Peyer's patch (tissue), 4 donors: ENCODE data around the gene ERCC8. TPM values are rescaled to one million over a fixed set of nuclear protein-coding genes. Genes with fewer than 3 reads are reported as not detected.
A peak's percentile ranks its signal among the peaks of the same experiment; 100 is the strongest.
"Not testable (repeated sequence)": the region's sequence is repeated elsewhere in the genome, so short reads cannot be mapped to it uniquely, and the experiment has no call there.

Experiments
- DNase-seq, 3 donors: peaks; one replicate each; pipeline ENCODE4 v3.0.0-alpha.2; 2017 to 2019
- H3K27ac ChIP-seq, 4 donors: fragments of 200-600 bp; sonication (generic); one replicate each; pipeline ENCODE4 v1.5.1; 2016 to 2019
- H3K27me3 ChIP-seq, 2 donors: fragments of 200-600 bp; sonication (generic); one replicate each; pipeline ENCODE4 v1.5.1; 2019
- H3K36me3 ChIP-seq, 3 donors: fragments of 200-600 bp; sonication (generic); one replicate each; pipeline ENCODE4 v1.5.1; 2016 to 2019
- H3K4me1 ChIP-seq, 4 donors: fragments of 200-600 bp; sonication (generic); one replicate each; pipeline ENCODE4 v1.5.1; 2016 to 2019
- H3K4me3 ChIP-seq, 4 donors: fragments of 200-600 bp; sonication (generic); 1 replicate in 3 of 4; 2 replicates in 1 of 4; pipeline ENCODE4 v1.5.1; 2016 to 2019; ENCODE audit warnings: mild to moderate bottlenecking in 1 of 4
- H3K9me3 ChIP-seq, 4 donors: fragments of 200-600 bp; sonication (generic); one replicate each; pipeline ENCODE4 v1.5.1; 2016 to 2019; ENCODE audit warnings: mild to moderate bottlenecking in 1 of 4
- POLR2A ChIP-seq, 2 donors: fragments of 450-650 bp; IDR thresholded peaks; one replicate each; pipeline ENCODE4 v1.5.1; 2017; ENCODE audit warnings: antibody characterized with exemption in 2 of 2, mild to moderate bottlenecking in 2 of 2, moderate library complexity in 2 of 2
- total RNA-seq, 4 donors: library from RNA; depleted of rRNA; stranded (reverse); fragments of >200 nt; gene quantifications; one replicate each; pipeline ENCODE4 v1.1.0, GENCODE V29; 2016
- TF ChIP-seq, protein P1 (sequence below), 6 experiments: fragments of 450-650 bp in 4 of 6; fragments of 200-600 bp in 2 of 6; sonication (generic) in 1 of 6; IDR thresholded peaks; one replicate each; pipeline ENCODE4 v1.5.1; 2017 to 2019; ENCODE audit warnings: antibody characterized with exemption in 6 of 6, mild to moderate bottlenecking in 3 of 6, moderate library complexity in 1 of 6

Gene ERCC8
- total RNA-seq, 4 donors from 2014 or later = 7.2 to 15.2 (median 7.7) TPM

GRCh38 chr5:60887746-60888145 lies 57.1 kb downstream of the ERCC8 start:
- Histone ChIP-seq H3K27me3 (no peaks in the 10 kb centered on the region), H3K4me1 (no peaks in the 10 kb centered on the region)
- TF ChIP-seq, protein P1, sequence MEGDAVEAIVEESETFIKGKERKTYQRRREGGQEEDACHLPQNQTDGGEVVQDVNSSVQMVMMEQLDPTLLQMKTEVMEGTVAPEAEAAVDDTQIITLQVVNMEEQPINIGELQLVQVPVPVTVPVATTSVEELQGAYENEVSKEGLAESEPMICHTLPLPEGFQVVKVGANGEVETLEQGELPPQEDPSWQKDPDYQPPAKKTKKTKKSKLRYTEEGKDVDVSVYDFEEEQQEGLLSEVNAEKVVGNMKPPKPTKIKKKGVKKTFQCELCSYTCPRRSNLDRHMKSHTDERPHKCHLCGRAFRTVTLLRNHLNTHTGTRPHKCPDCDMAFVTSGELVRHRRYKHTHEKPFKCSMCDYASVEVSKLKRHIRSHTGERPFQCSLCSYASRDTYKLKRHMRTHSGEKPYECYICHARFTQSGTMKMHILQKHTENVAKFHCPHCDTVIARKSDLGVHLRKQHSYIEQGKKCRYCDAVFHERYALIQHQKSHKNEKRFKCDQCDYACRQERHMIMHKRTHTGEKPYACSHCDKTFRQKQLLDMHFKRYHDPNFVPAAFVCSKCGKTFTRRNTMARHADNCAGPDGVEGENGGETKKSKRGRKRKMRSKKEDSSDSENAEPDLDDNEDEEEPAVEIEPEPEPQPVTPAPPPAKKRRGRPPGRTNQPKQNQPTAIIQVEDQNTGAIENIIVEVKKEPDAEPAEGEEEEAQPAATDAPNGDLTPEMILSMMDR (IDR thresholded peaks at IDR 0.05) = no peak
- TF ChIP-seq POLR2A (IDR thresholded peaks at IDR 0.05) = no peak

GRCh38 chr5:60887096-60887495 lies 57.8 kb downstream of the ERCC8 start:
- DNase-seq = no peak
- TF ChIP-seq POLR2A (IDR thresholded peaks at IDR 0.05) = no peak
- TF ChIP-seq, protein P1 (IDR thresholded peaks at IDR 0.05) = no peak
- no peaks in the 10 kb centered on the region for H3K9me3 ChIP-seq
- no peaks in the 10 kb centered on the region for H3K27me3 ChIP-seq
- no peaks in the 10 kb centered on the region for H3K4me1 ChIP-seq
- no peaks in the 10 kb centered on the region for H3K36me3 ChIP-seq
- H3K27ac ChIP-seq = no peak overlapping the region
- H3K4me3 ChIP-seq = no peak overlapping the region

More at GRCh38 chr5:60887746-60888145, 57.1 kb downstream of the ERCC8 start:
- no peaks in the 10 kb centered on the region for H3K9me3 ChIP-seq
- no peak overlapping the region for H3K27ac ChIP-seq
- no peak overlapping the region for H3K4me3 ChIP-seq
- no peak for DNase-seq
- H3K36me3 ChIP-seq = peaks cover 0 to 1% (median 0%) of the 10 kb centered on the region in 3 donors

- no peak for DNase-seq
- TF ChIP-seq POLR2A (IDR thresholded peaks at IDR 0.05) = no peak
- TF ChIP-seq, protein P1 (IDR thresholded peaks at IDR 0.05) = no peak
Observed at GRCh38 chr5:60886158-60886557, 58.7 kb downstream of the ERCC8 start.

DNA sequence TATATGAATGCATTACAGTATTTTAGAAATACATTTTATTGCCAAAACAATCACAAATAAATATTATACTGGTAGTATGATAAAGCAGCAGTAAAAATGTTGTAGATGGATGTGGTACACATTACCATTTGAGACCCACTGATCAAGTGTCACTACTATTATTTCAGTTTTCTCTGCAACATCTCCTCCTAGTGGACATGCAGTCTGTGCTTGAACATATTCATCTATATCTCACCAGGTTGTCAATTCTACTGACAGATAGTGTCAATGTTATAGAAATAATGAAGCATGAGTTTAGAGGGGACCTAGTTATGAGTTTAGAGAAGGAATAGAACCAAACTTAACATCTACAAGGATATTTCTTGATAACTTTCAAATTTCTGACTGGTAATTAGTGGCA lies 61.6 kb downstream of the ERCC8 start:
- no peaks in the 10 kb centered on the region for H3K9me3 ChIP-seq
- no peak overlapping the region for H3K27ac ChIP-seq
- no peaks in the 10 kb centered on the region for H3K4me1 ChIP-seq
- DNase-seq = no peak
- H3K4me3 ChIP-seq = no peak overlapping the region
- no peaks in the 10 kb centered on the region for H3K27me3 ChIP-seq
- no peaks in the 10 kb centered on the region for H3K36me3 ChIP-seq
- TF ChIP-seq, protein P1 (IDR thresholded peaks at IDR 0.05) = peak in 3 of 6 experiments; percentile 60 to 65 (median 61)
- no peak for TF ChIP-seq POLR2A (IDR thresholded peaks at IDR 0.05)

More at GRCh38 chr5:60886158-60886557, 58.7 kb downstream of the ERCC8 start:
- H3K27ac ChIP-seq = no peak overlapping the region
- no peaks in the 10 kb centered on the region for H3K9me3 ChIP-seq
- H3K4me1 ChIP-seq = no peaks in the 10 kb centered on the region
- no peaks in the 10 kb centered on the region for H3K36me3 ChIP-seq
- H3K27me3 ChIP-seq = no peaks in the 10 kb centered on the region
- H3K4me3 ChIP-seq = no peak overlapping the region

DNA sequence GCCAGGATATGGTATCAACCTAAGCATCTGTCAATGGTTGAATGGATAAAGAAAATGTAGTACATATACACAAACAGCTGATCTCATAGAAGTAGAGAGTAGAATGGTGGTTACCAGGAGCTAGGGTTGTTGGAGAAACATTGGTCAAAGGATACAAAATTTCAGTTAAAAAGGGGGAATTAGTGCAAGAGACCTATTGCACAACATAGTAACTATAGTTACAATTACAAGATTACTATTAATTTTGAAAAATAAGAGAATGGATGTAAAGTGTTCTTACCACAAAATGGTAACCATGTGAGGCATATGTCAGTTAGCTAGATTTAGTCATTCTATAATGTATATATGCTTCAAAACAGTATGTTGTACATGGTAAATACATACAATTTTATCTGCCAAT lies 72.0 kb downstream of the ERCC8 start:
- DNase-seq = no peak
- Histone ChIP-seq H3K27ac (no peak overlapping the region), H3K36me3 (no peaks in the 10 kb centered on the region), H3K4me1 (no peaks in the 10 kb centered on the region), H3K27me3 (no peaks in the 10 kb centered on the region), H3K4me3 (no peak overlapping the region), H3K9me3 (no peaks in the 10 kb centered on the region)
- no peak for TF ChIP-seq POLR2A (IDR thresholded peaks at IDR 0.05)
- TF ChIP-seq, protein P1 (IDR thresholded peaks at IDR 0.05) = no peak

DNA sequence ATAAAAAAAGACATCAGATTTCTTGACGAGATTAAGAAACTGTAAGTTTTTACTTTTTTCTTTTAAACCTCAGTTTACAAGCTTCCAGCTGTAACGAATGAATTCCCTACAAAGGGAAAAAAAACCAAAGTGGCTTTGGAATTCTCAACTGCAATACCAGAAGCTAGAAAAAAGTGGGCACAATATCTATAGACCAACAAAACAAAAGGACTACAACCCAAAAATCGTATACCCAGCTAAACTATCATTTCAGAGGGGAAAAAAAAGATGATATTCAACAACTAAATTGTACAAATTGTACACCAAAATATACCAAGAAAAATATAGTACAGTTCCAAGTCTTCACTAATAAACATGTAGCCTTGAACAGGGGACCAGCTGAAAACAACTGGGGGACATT lies 74.0 kb downstream of the ERCC8 start:
- H3K4me3 ChIP-seq = no peak overlapping the region
- TF ChIP-seq, protein P1 (IDR thresholded peaks at IDR 0.05) = no peak
- no peak for TF ChIP-seq POLR2A (IDR thresholded peaks at IDR 0.05)
- no peak overlapping the region for H3K27ac ChIP-seq
- no peaks in the 10 kb centered on the region for H3K4me1 ChIP-seq
- H3K9me3 ChIP-seq = no peaks in the 10 kb centered on the region
- H3K36me3 ChIP-seq = no peaks in the 10 kb centered on the region
- no peak for DNase-seq
- H3K27me3 ChIP-seq = no peaks in the 10 kb centered on the region

GRCh38 chr5:60860572-60860971 lies 84.3 kb downstream of the ERCC8 start:
- not testable (repeated sequence) for H3K36me3 ChIP-seq, H3K27me3 ChIP-seq, H3K4me1 ChIP-seq, H3K27ac ChIP-seq, H3K4me3 ChIP-seq, H3K9me3 ChIP-seq, DNase-seq
